Esophagus squamous epithelium (tissue), 5 donors: Measurements from ENCODE around the gene PPFIA2. TPM values are rescaled to one million over a fixed set of nuclear protein-coding genes. Genes with fewer than 3 reads are reported as not detected.

Experiments used
- DNase-seq: peaks from one replicate; lab custom pipeline; 2025; lab: John Stamatoyannopoulos, UW
- H3K27ac ChIP-seq, 4 donors: fragments of 200-600 bp; sonication (generic); one replicate each; pipeline ENCODE4 v1.5.1; 2016 to 2019; ENCODE audit warnings: mild to moderate bottlenecking in 1 of 4
- H3K27me3 ChIP-seq, 4 donors: fragments of 200-600 bp; sonication (generic); 1 replicate in 3 of 4; 2 replicates in 1 of 4; pipeline versions ENCODE4 v1.5.1 to v1.6.0; 2017 to 2021; ENCODE audit warnings: antibody characterized with exemption in 1 of 4
- H3K36me3 ChIP-seq, 3 donors: fragments of 200-600 bp; sonication (generic); one replicate each; pipeline ENCODE4 v1.5.1; 2016 to 2019
- H3K4me1 ChIP-seq, 3 donors: fragments of 200-600 bp; sonication (generic); one replicate each; pipeline ENCODE4 v1.5.1; 2017 to 2019
- H3K4me3 ChIP-seq, 4 donors: fragments of 200-600 bp; sonication (generic); 1 replicate in 3 of 4; 2 replicates in 1 of 4; pipeline ENCODE4 v1.5.1; 2016 to 2019; ENCODE audit warnings: mild to moderate bottlenecking in 2 of 4, moderate library complexity in 1 of 4
- H3K9me3 ChIP-seq, 3 donors: fragments of 200-600 bp; sonication (generic); one replicate each; pipeline ENCODE4 v1.5.1; 2016 to 2019
- POLR2A ChIP-seq, 4 donors: fragments of 450-650 bp; IDR thresholded peaks; one replicate each; pipeline ENCODE4 v1.6.1; 2017; ENCODE audit warnings: antibody characterized with exemption in 4 of 4, mild to moderate bottlenecking in 4 of 4, moderate library complexity in 3 of 4
- WGBS, 2 donors: methylation state at CpG; one replicate each; pipeline ENCODE4 v1.1.5; 2018; 5-methylcytosine and 5-hydroxymethylcytosine counted together
- intact Hi-C: fragments of 100-400 bp; cut with DNase I; formaldehyde crosslinking; loops from one replicate; pipeline ENCODE4 v1.15.0; 2022
- total RNA-seq, 4 donors: library from RNA; depleted of rRNA; stranded (reverse); fragments of >200 nt; gene quantifications; one replicate each; pipeline ENCODE4 v1.1.0, GENCODE V29; 2016
- TF ChIP-seq, protein P1 (sequence below), 6 experiments: fragments of 450-650 bp in 4 of 6; fragments of 200-600 bp in 2 of 6; sonication (generic) in 2 of 6; IDR thresholded peaks; one replicate each; pipeline ENCODE4 v1.5.1; 2016 to 2019; ENCODE audit warnings: antibody characterized with exemption in 6 of 6, mild to moderate bottlenecking in 4 of 6, moderate library complexity in 4 of 6
- donor health status: DM: yes; HTN: yes; CAD: no.

The PPFIA2 gene
- total RNA-seq, 4 donors from 2014 or later, result 0.31 to 2.3 (median 0.55) TPM

DNA sequence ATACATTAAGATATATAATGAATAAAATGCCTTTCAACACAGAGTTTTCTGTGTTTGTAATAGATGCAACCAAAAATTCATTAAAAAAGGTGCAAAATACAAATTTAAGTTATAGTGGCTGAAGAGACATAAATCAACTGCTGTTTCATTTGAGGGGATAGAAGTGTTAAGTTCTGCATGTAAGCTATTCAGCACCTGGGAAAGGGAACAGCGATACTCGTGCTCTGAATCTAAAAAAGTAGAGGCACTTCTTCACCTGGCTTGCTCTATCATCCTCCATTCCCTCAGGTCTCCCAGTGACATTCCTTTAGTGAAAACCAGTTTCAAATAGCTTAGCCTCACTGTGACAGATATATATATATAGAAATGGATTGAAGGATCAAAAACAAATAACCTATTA is 458.7 kb downstream of the PPFIA2 start:
- no peak overlapping the region for H3K27ac ChIP-seq
- H3K4me3 ChIP-seq, result no peak overlapping the region
- H3K9me3 ChIP-seq, result no peaks in the 10 kb centered on the region
- intact Hi-C loops, result no loop called here
- TF ChIP-seq POLR2A (IDR thresholded peaks at IDR 0.05), result no peak
- TF ChIP-seq, protein P1, sequence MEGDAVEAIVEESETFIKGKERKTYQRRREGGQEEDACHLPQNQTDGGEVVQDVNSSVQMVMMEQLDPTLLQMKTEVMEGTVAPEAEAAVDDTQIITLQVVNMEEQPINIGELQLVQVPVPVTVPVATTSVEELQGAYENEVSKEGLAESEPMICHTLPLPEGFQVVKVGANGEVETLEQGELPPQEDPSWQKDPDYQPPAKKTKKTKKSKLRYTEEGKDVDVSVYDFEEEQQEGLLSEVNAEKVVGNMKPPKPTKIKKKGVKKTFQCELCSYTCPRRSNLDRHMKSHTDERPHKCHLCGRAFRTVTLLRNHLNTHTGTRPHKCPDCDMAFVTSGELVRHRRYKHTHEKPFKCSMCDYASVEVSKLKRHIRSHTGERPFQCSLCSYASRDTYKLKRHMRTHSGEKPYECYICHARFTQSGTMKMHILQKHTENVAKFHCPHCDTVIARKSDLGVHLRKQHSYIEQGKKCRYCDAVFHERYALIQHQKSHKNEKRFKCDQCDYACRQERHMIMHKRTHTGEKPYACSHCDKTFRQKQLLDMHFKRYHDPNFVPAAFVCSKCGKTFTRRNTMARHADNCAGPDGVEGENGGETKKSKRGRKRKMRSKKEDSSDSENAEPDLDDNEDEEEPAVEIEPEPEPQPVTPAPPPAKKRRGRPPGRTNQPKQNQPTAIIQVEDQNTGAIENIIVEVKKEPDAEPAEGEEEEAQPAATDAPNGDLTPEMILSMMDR (IDR thresholded peaks at IDR 0.05), result no peak
- 38 to 51% methylated on average over 2 of the region's 2 CpGs for WGBS, 2 donors
- H3K36me3 ChIP-seq, result no peaks in the 10 kb centered on the region
- H3K27me3 ChIP-seq, result no peaks in the 10 kb centered on the region
- no peaks in the 10 kb centered on the region for H3K4me1 ChIP-seq
- no peak for DNase-seq

DNA sequence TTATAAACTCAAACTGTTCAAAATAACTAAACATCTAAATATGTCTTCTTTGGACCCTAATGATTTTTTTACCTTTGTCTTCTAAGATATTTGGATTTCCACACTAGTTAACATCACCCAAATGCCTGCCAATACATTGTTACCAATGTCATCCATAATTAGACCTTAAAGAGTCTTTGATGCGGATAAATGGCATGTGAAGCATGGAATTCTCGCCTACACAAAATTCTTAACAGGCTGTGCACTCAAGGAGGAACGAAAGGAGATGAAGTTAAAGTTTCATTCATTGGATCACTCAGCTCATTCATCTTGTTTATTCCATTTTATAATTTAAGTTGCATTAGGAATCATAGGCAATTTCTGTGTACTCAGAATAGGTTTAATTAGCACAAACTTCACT is 461.5 kb downstream of the PPFIA2 start:
- WGBS, 2 donors, result 67 to 74% methylated on average over 3 of the region's 3 CpGs
- no peaks in the 10 kb centered on the region for H3K36me3 ChIP-seq
- no peak for DNase-seq
- no peak for TF ChIP-seq POLR2A (IDR thresholded peaks at IDR 0.05)
- TF ChIP-seq, protein P1 (IDR thresholded peaks at IDR 0.05), result no peak
- no peaks in the 10 kb centered on the region for H3K27me3 ChIP-seq
- intact Hi-C loops, result no loop called here
- H3K9me3 ChIP-seq, result no peaks in the 10 kb centered on the region
- H3K4me3 ChIP-seq, result no peak overlapping the region
- H3K4me1 ChIP-seq, result no peaks in the 10 kb centered on the region
- H3K27ac ChIP-seq, result no peak overlapping the region

DNA sequence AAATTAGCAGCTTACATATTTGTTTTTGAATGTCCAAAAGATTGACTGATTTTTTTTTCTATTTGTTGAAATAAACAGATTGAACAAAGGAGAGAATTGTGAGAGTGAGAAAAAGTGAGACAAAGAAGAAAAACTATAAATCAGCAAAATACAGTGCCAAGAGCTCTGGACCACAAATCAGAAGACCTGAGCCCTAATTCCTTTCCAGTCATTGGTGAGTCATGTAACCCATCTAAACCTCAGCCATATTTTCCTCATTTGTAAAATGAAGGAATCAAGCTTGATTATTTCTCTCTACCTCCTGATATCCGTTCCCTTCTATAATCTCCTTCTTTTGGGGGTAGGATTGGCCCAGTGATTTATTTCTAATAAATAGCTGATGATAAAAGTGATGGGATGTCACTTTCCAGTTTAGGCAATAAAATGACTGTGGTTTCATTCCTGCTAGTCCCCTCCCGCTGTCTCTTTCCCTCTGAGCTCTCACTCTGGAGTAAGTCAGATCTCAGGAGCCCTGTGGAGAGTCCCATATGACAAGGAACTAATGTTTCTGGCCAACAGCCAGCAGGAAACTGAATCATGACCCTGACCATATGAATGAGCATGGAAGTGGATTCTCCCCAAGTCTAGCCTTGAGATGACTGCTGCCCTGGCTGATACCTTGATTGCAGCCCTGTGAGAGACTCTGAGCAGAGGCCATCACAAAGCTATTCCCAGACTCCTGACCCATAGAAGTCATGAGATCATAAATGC is 462.4 kb downstream of the PPFIA2 start:
- H3K4me1 ChIP-seq, result no peaks in the 10 kb centered on the region
- no peaks in the 10 kb centered on the region for H3K9me3 ChIP-seq
- no peaks in the 10 kb centered on the region for H3K36me3 ChIP-seq
- WGBS, 2 donors, result 53 to 60% methylated on average over 2 of the region's 2 CpGs
- H3K27me3 ChIP-seq, result no peaks in the 10 kb centered on the region
- intact Hi-C loops, result no loop called here
- DNase-seq, result no peak
- H3K4me3 ChIP-seq, result no peak overlapping the region
- no peak overlapping the region for H3K27ac ChIP-seq
- TF ChIP-seq, protein P1 (IDR thresholded peaks at IDR 0.05), result no peak
- no peak for TF ChIP-seq POLR2A (IDR thresholded peaks at IDR 0.05)

DNA sequence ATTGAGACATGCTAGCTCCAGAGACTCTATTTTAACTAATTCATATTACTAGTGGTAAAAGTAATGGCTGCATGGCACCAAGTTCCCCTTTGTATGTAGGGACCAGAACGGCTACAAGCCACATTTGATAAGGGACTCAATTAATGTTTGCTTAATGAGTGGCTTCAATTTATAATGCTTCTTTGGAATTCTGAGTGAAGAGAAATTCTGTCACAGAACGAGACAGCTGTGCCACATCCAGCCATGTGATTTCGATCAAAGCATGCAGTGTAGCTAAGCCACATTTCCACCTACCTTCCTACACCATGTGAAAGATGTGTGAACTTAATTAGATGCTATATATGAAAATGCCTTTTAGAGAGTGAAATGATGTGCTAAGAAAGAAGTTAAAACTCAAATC is 463.9 kb downstream of the PPFIA2 start:
- WGBS, 2 donors, result 62 to 73% methylated on average over 3 of the region's 3 CpGs

More for the DNA sequence above, 463.9 kb downstream of the PPFIA2 start:
- H3K4me3 ChIP-seq, result no peak overlapping the region
- intact Hi-C loops, result no loop called here
- H3K27ac ChIP-seq, result no peak overlapping the region
- H3K27me3 ChIP-seq, result no peaks in the 10 kb centered on the region
- TF ChIP-seq POLR2A (IDR thresholded peaks at IDR 0.05), result no peak
- TF ChIP-seq, protein P1 (IDR thresholded peaks at IDR 0.05), result no peak
- H3K9me3 ChIP-seq, result no peaks in the 10 kb centered on the region
- no peaks in the 10 kb centered on the region for H3K36me3 ChIP-seq
- no peak for DNase-seq
- no peaks in the 10 kb centered on the region for H3K4me1 ChIP-seq
